Measurements from ENCODE around the gene SMG5.

DNA sequence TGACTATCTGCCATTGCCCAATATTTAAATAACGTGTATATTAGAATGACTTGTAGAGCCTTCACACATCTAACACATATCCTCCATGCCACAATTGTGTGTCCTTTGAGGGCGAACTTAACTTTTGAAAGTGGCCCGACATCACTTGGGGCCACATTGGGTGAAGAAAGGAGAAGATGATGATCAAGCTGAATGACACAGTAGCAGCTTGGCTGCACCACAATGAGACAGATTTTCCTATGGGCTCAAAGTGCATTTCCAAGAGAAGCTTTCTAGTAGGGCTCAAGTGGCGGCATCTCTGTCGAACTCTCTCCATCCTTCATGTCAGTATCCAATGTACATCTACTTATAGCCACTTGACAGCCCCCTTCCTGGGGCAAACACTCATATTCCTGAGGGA is 44.4 kb downstream of the SMG5 start:
- TF ChIP-seq, protein P1, sequence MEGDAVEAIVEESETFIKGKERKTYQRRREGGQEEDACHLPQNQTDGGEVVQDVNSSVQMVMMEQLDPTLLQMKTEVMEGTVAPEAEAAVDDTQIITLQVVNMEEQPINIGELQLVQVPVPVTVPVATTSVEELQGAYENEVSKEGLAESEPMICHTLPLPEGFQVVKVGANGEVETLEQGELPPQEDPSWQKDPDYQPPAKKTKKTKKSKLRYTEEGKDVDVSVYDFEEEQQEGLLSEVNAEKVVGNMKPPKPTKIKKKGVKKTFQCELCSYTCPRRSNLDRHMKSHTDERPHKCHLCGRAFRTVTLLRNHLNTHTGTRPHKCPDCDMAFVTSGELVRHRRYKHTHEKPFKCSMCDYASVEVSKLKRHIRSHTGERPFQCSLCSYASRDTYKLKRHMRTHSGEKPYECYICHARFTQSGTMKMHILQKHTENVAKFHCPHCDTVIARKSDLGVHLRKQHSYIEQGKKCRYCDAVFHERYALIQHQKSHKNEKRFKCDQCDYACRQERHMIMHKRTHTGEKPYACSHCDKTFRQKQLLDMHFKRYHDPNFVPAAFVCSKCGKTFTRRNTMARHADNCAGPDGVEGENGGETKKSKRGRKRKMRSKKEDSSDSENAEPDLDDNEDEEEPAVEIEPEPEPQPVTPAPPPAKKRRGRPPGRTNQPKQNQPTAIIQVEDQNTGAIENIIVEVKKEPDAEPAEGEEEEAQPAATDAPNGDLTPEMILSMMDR (conservative IDR thresholded peaks at IDR 0.05), result no peak
- TF ChIP-seq ZFX (IDR thresholded peaks at IDR 0.05), result no peak
